Thyroid gland (tissue), 4 donors: ENCODE results near the gene CCT4.

Experiments
- POLR2A ChIP-seq, 2 donors: fragments of 450-650 bp; IDR thresholded peaks; one replicate each; pipeline ENCODE4 v1.6.1; 2017; ENCODE audit warnings: antibody characterized with exemption in 2 of 2, mild to moderate bottlenecking in 2 of 2, moderate library complexity in 1 of 2
- TF ChIP-seq, protein P1 (sequence below), 6 experiments: fragments of 200-600 bp in 3 of 6; fragments of 450-650 bp in 3 of 6; sonication (generic) in 3 of 6; IDR thresholded peaks; one replicate each; pipeline ENCODE4 v1.5.1; 2016 to 2019; ENCODE audit warnings: antibody characterized with exemption in 6 of 6, mild to moderate bottlenecking in 2 of 6, inconsistent platforms in 1 of 6, moderate library complexity in 1 of 6

DNA sequence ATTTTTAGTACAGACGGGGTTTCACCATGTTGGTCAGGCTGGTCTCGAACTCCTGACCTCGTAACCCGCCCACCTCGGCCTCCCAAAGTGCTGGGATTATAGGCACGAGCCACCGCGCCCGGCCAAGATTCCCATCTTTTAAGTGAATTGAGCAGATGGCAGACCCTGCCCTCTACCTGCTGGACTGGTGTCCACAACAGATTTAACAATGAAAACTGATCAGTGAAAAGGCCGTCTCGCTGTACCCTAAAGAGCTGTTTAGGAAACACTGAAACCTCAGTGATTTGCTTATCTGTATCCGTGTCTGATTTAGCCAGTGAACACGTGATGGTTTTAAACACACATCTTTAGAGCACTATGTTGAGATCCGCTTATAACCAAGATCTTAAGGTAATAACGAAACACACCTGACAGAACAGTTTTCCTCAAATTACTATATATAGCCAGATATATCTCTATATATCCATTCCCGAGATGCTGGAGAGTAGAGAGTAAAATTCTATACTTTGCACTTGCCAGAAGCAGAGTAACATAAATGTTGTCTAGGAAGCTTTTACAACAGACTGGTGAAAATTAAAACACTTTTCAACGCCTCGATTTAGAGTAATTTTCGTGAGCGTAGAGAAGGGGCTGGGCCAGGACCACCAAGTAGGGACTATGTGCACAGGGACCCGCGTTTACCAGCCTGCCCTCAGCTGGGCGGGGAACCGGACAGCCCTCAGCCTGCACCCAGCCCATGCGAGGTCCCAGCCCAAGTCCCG, 35.2 kb downstream of the CCT4 start:
- TF ChIP-seq, protein P1, sequence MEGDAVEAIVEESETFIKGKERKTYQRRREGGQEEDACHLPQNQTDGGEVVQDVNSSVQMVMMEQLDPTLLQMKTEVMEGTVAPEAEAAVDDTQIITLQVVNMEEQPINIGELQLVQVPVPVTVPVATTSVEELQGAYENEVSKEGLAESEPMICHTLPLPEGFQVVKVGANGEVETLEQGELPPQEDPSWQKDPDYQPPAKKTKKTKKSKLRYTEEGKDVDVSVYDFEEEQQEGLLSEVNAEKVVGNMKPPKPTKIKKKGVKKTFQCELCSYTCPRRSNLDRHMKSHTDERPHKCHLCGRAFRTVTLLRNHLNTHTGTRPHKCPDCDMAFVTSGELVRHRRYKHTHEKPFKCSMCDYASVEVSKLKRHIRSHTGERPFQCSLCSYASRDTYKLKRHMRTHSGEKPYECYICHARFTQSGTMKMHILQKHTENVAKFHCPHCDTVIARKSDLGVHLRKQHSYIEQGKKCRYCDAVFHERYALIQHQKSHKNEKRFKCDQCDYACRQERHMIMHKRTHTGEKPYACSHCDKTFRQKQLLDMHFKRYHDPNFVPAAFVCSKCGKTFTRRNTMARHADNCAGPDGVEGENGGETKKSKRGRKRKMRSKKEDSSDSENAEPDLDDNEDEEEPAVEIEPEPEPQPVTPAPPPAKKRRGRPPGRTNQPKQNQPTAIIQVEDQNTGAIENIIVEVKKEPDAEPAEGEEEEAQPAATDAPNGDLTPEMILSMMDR (IDR thresholded peaks at IDR 0.05), result peak in 2 of 6 experiments; percentile 15 to 18
- TF ChIP-seq POLR2A (IDR thresholded peaks at IDR 0.05), result no peak
